Suprapubic skin (tissue), 4 donors: Measurements from ENCODE around the gene PALM2AKAP2. TPM values are rescaled to one million over a fixed set of nuclear protein-coding genes. Genes with fewer than 3 reads are reported as not detected.
"Not testable (repeated sequence)": the region's sequence is repeated elsewhere in the genome, so short reads cannot be mapped to it uniquely, and the experiment has no call there.

ENCODE experiments used
- DNase-seq, 2 donors: peaks; one replicate each; pipeline ENCODE4 v3.0.0-alpha.2; 2019; ENCODE audit warnings: low spot score in 2 of 2
- H3K27ac ChIP-seq: fragments of 200-600 bp; sonication (generic); one replicate; pipeline ENCODE4 v1.5.1; 2019
- H3K27me3 ChIP-seq: fragments of 200-600 bp; sonication (generic); one replicate; pipeline ENCODE4 v1.5.1; 2019
- H3K36me3 ChIP-seq: fragments of 200-600 bp; sonication (generic); one replicate; pipeline ENCODE4 v1.5.1; 2019
- H3K4me1 ChIP-seq: fragments of 200-600 bp; sonication (generic); one replicate; pipeline ENCODE4 v1.5.1; 2019
- H3K4me3 ChIP-seq: fragments of 200-600 bp; sonication (generic); one replicate; pipeline ENCODE4 v1.5.1; 2019; ENCODE audit warnings: mild to moderate bottlenecking
- H3K9me3 ChIP-seq: fragments of 200-600 bp; sonication (generic); one replicate; pipeline ENCODE4 v1.5.1; 2019
- EP300 ChIP-seq: sonication (generic); formaldehyde crosslinking; IDR thresholded peaks from one replicate; pipeline ENCODE4 v1.6.1; 2017; ENCODE audit warnings: antibody characterized with exemption
- POLR2A ChIP-seq, 2 donors: fragments of 450-650 bp; IDR thresholded peaks; one replicate each; pipeline ENCODE4 v1.6.1; 2017; ENCODE audit warnings: antibody characterized with exemption in 2 of 2, mild to moderate bottlenecking in 2 of 2, moderate library complexity in 2 of 2
- POLR2AphosphoS5 ChIP-seq, 3 donors: sonication (generic); formaldehyde crosslinking; IDR thresholded peaks; one replicate each; pipeline ENCODE4 v1.6.1; 2017; ENCODE audit warnings: antibody characterized with exemption in 3 of 3
- WGBS: methylation state at CpG from one replicate; pipeline ENCODE4 v1.1.5; 2018; 5-methylcytosine and 5-hydroxymethylcytosine counted together
- total RNA-seq, 4 donors: library from RNA; depleted of rRNA; stranded (reverse); fragments of >200 nt; gene quantifications; one replicate each; pipeline ENCODE4 v1.1.0, GENCODE V29; 2016
- TF ChIP-seq, protein P1 (sequence below), 2 donors: fragments of 200-600 bp in 1 of 2; fragments of 450-650 bp in 1 of 2; sonication (generic) in 1 of 2; IDR thresholded peaks; one replicate each; pipeline ENCODE4 v1.5.1; 2016 to 2019; ENCODE audit warnings: antibody characterized with exemption in 2 of 2, mild to moderate bottlenecking in 1 of 2, moderate library complexity in 1 of 2

Gene PALM2AKAP2
- total RNA-seq, 4 donors from 2014 or later: 0.30 to 2.5 (median 1.9) TPM

- H3K27ac ChIP-seq: no peak overlapping the region
- no peak for DNase-seq
- 34% methylated on average over 4 of the region's 4 CpGs for WGBS
Measured at GRCh38 chr9:109816490-109816889, 36.5 kb downstream of the PALM2AKAP2 start.

DNA sequence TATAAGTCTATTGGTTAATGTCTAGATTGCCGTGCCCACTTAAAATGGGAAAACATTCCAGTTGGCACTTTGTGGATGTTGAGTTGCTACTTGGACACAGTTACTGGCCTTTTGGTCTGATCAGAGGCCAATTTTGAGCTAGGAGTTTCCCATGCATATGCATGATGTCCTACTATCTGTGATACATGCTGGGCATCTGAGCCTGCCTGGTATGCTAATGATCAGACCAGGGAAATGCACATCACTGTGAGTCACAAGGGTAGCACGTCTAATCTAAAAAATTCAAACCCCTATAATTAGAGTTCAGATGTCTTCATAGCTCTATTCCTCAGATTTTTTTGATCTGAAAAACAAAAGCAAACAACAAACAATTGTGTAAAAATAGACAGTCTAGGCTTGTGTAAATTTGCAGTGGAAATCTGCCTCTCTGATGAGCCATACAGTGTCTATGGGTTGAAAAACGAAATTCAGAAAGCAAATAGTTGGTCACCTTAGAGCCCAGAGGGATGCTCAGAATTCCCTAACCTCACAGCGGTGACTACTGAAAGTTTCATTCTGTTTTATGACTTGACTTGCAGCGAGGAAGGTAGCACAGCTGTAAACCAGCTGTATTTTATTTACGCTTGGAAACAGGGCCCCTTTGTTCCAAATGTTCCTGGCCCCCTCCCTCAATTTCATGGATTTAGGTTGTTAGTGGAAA lies 37.3 kb downstream of the PALM2AKAP2 start:
- no peak for TF ChIP-seq POLR2A (IDR thresholded peaks at IDR 0.05)
- TF ChIP-seq EP300: no peak
- TF ChIP-seq, protein P1, sequence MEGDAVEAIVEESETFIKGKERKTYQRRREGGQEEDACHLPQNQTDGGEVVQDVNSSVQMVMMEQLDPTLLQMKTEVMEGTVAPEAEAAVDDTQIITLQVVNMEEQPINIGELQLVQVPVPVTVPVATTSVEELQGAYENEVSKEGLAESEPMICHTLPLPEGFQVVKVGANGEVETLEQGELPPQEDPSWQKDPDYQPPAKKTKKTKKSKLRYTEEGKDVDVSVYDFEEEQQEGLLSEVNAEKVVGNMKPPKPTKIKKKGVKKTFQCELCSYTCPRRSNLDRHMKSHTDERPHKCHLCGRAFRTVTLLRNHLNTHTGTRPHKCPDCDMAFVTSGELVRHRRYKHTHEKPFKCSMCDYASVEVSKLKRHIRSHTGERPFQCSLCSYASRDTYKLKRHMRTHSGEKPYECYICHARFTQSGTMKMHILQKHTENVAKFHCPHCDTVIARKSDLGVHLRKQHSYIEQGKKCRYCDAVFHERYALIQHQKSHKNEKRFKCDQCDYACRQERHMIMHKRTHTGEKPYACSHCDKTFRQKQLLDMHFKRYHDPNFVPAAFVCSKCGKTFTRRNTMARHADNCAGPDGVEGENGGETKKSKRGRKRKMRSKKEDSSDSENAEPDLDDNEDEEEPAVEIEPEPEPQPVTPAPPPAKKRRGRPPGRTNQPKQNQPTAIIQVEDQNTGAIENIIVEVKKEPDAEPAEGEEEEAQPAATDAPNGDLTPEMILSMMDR (IDR thresholded peaks at IDR 0.05): no peak
- no peak for TF ChIP-seq POLR2AphosphoS5 (IDR thresholded peaks at IDR 0.05)
- Histone ChIP-seq H3K27me3 (no peaks in the 10 kb centered on the region), H3K9me3 (no peaks in the 10 kb centered on the region), H3K36me3 (no peaks in the 10 kb centered on the region), H3K27ac (no peak overlapping the region), H3K4me1 (peaks cover 10% of the 10 kb centered on the region), H3K4me3 (no peak overlapping the region)
- 58% methylated on average over 6 of the region's 6 CpGs for WGBS
- no peak for DNase-seq

More at GRCh38 chr9:109816490-109816889, 36.5 kb downstream of the PALM2AKAP2 start:
- Histone ChIP-seq H3K9me3 (no peaks in the 10 kb centered on the region), H3K4me3 (no peak overlapping the region), H3K27me3 (no peaks in the 10 kb centered on the region), H3K4me1 (peaks cover 10% of the 10 kb centered on the region), H3K36me3 (no peaks in the 10 kb centered on the region)
- peak in 2 of 3 donors; percentile 29 to 63 for TF ChIP-seq POLR2AphosphoS5 (IDR thresholded peaks at IDR 0.05)
- TF ChIP-seq EP300: no peak

DNA sequence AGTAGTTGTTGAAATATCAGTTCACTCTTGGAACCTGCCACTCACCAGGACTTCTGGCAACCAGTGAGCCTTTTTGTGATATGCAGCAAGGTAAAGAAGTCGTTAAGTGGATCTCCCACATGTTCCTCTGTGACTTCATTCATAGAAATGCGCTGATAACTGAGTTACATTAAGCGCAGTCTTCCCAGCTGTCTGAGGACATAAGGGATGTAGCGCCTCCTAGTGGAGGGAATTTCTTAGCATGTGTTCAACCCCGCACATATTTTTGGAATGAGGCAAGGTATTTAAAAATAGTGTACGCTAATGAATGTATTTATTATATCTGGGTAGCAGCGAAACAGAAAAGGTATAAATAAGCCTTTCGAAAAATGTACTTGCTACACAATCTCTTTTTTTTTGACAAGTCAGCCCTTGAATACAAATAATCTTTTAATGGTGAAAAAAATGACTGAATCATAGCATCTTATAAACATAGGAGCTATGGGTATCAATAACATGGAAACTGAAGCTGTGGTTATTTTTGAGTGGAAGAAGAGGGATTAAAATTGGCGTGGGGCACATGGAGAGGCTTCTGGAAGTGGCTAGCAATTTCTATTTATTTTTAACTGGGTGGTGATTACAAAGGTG lies 38.0 kb downstream of the PALM2AKAP2 start:
- no peak overlapping the region for H3K4me3 ChIP-seq
- no peaks in the 10 kb centered on the region for H3K36me3 ChIP-seq
- TF ChIP-seq POLR2A (IDR thresholded peaks at IDR 0.05): no peak
- TF ChIP-seq, protein P1 (IDR thresholded peaks at IDR 0.05): peak; percentile 75 to 92
- TF ChIP-seq EP300: no peak
- peak in 1 of 3 donors; percentile 41 for TF ChIP-seq POLR2AphosphoS5 (IDR thresholded peaks at IDR 0.05)
- H3K27me3 ChIP-seq: no peaks in the 10 kb centered on the region
- no peak overlapping the region for H3K27ac ChIP-seq
- 4% methylated on average over 9 of the region's 9 CpGs for WGBS
- H3K9me3 ChIP-seq: no peaks in the 10 kb centered on the region
- peaks cover 10% of the 10 kb centered on the region for H3K4me1 ChIP-seq
- DNase-seq: peak in 1 of 2 donors; percentile 68

DNA sequence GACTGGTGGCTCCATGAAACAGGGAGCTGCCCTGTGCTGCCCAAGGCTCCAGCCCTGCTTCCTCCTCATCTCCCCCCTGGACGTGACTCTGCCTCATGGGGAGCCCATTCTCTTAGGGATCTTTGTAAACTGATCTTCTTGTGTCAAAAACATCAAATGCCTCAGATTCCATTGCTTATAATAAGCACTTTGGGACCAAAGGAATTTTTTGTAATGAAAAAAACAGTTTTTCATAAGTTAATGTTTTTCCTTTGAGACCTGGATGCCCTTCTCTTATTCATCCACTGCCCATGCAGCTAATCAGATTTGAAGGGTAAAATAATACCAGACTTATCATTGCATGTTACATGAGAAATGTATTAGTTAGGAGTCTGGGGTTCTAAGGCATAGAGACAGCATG lies 41.7 kb downstream of the PALM2AKAP2 start:
- H3K27me3 ChIP-seq: no peaks in the 10 kb centered on the region
- no peak overlapping the region for H3K27ac ChIP-seq
- H3K36me3 ChIP-seq: no peaks in the 10 kb centered on the region
- no peak for DNase-seq
- no peaks in the 10 kb centered on the region for H3K9me3 ChIP-seq
- H3K4me1 ChIP-seq: peaks cover 9% of the 10 kb centered on the region
- no peak overlapping the region for H3K4me3 ChIP-seq
- no peak for TF ChIP-seq EP300
- TF ChIP-seq, protein P1 (IDR thresholded peaks at IDR 0.05): no peak
- TF ChIP-seq POLR2AphosphoS5 (IDR thresholded peaks at IDR 0.05): no peak
- no peak for TF ChIP-seq POLR2A (IDR thresholded peaks at IDR 0.05)
- 71% methylated on average over 1 of the region's 1 CpG for WGBS

GRCh38 chr9:109825383-109825782 lies 45.4 kb downstream of the PALM2AKAP2 start:
- not testable (repeated sequence) for DNase-seq, H3K4me3 ChIP-seq
- 73% methylated on average over 2 of the region's 2 CpGs for WGBS

GRCh38 chr9:109826559-109826958 lies 46.6 kb downstream of the PALM2AKAP2 start:
- Histone ChIP-seq H3K27ac (no peak overlapping the region), H3K9me3 (no peaks in the 10 kb centered on the region), H3K4me3 (no peak overlapping the region), H3K27me3 (no peaks in the 10 kb centered on the region), H3K4me1 (no peaks in the 10 kb centered on the region), H3K36me3 (no peaks in the 10 kb centered on the region)
- no peak for TF ChIP-seq POLR2AphosphoS5 (IDR thresholded peaks at IDR 0.05)
- TF ChIP-seq POLR2A (IDR thresholded peaks at IDR 0.05): no peak
- TF ChIP-seq, protein P1 (IDR thresholded peaks at IDR 0.05): no peak
- no peak for TF ChIP-seq EP300
- 89% methylated on average over 1 of the region's 1 CpG for WGBS
- DNase-seq: no peak

More at GRCh38 chr9:109825383-109825782, 45.4 kb downstream of the PALM2AKAP2 start:
- H3K27me3 ChIP-seq, H3K36me3 ChIP-seq, H3K4me1 ChIP-seq, H3K27ac ChIP-seq, H3K9me3 ChIP-seq: not testable (repeated sequence)
